CD4-positive, CD25-positive, alpha-beta regulatory T cell (primary cell): ENCODE measurements around the gene FAXC. TPM values are rescaled to one million over a fixed set of nuclear protein-coding genes. Genes with fewer than 3 reads are reported as not detected.

Experiments
- ATAC-seq, 2 donors: fragments of 150-1000 bp; cut with Tn5 transposase; one replicate each; pipeline ENCODE4 v1.10.0; 2021; ENCODE audit warnings: low read depth in 2 of 2, moderate number of reproducible peaks in 2 of 2, moderate library complexity in 1 of 2
- DNase-seq, 3 donors: peaks; one replicate each; pipeline versions ENCODE4 v3.0.0 to v3.0.0-alpha.2; 2012 to 2022; ENCODE audit warnings: mixed read lengths in 1 of 3
- H3K27ac ChIP-seq: one replicate; pipeline ENCODE4 v1.7.0; 2013; ENCODE audit warnings: mild to moderate bottlenecking, low read length; ENCODE audit not compliant: insufficient read depth, poor library complexity, severe bottlenecking
- H3K27me3 ChIP-seq: one replicate; pipeline ENCODE4 v1.7.0; 2013; ENCODE audit warnings: low read length; ENCODE audit not compliant: control insufficient read depth, insufficient read depth
- H3K36me3 ChIP-seq: one replicate; pipeline ENCODE4 v1.7.0; 2013; ENCODE audit warnings: mild to moderate bottlenecking, low read length, moderate library complexity; ENCODE audit not compliant: control insufficient read depth, insufficient read depth
- H3K4me1 ChIP-seq: 2 replicates; pipeline ENCODE4 v1.7.0; 2013; ENCODE audit warnings: mild to moderate bottlenecking, low read length; ENCODE audit not compliant: insufficient read depth, control insufficient read depth, poor library complexity, severe bottlenecking
- H3K4me3 ChIP-seq: one replicate; pipeline ENCODE4 v1.7.0; 2013; ENCODE audit warnings: low read depth, mild to moderate bottlenecking, low read length, moderate library complexity
- H3K9me3 ChIP-seq, 2 experiments: 1 replicate in 1 of 2; 2 replicates in 1 of 2; pipeline ENCODE4 v1.7.0; 2013; ENCODE audit warnings: low read length in 2 of 2, mild to moderate bottlenecking in 1 of 2, moderate library complexity in 1 of 2; ENCODE audit not compliant: control insufficient read depth in 2 of 2
- H3K27ac Mint-ChIP-seq, 3 donors: one replicate each; pipeline ENCODE4 v1.8.0; 2020 to 2022; ENCODE audit warnings: mild to moderate bottlenecking in 3 of 3, mixed read lengths in 3 of 3, moderate library complexity in 2 of 3
- H3K27me3 Mint-ChIP-seq: one replicate; pipeline ENCODE4 v1.8.0; 2022; ENCODE audit warnings: mild to moderate bottlenecking, mixed read lengths
- H3K36me3 Mint-ChIP-seq: one replicate; pipeline ENCODE4 v1.8.0; 2020; ENCODE audit warnings: mixed read lengths
- H3K4me1 Mint-ChIP-seq, 4 donors: one replicate each; pipeline ENCODE4 v1.8.0; 2020 to 2022; ENCODE audit warnings: mixed read lengths in 4 of 4, mild to moderate bottlenecking in 1 of 4
- H3K4me3 Mint-ChIP-seq, 4 donors: one replicate each; pipeline ENCODE4 v1.8.0; 2020 to 2022; ENCODE audit warnings: mild to moderate bottlenecking in 4 of 4, mixed read lengths in 4 of 4, moderate library complexity in 3 of 4
- H3K9me3 Mint-ChIP-seq, 7 donors: one replicate each; pipeline ENCODE4 v1.8.0; 2020 to 2022; ENCODE audit warnings: mixed read lengths in 7 of 7, mild to moderate bottlenecking in 3 of 7, moderate library complexity in 2 of 7
- polyA plus RNA-seq, 4 donors: library from polyadenylated mRNA; unstranded; fragments of 300-500 nt; fragmentation: Illumina TruSeq; gene quantifications; one replicate each; pipeline ENCODE4 v1.2.3, GENCODE V29; 2021
- total RNA-seq: library from RNA; stranded (reverse); gene quantifications from one replicate; pipeline ENCODE4 v1.2.3, GENCODE V29; 2022

The FAXC gene
- total and polyA plus RNA-seq, 5 donors from 2014 or later, result not detected

- H3K4me1 Mint-ChIP-seq, result no peaks in the 10 kb centered on the region
- peaks cover 5% of the 10 kb centered on the region for H3K27me3 Mint-ChIP-seq
- no peaks in the 10 kb centered on the region for H3K27me3 ChIP-seq
- DNase-seq (no peak), ATAC-seq (no peak)
- no peak overlapping the region for H3K27ac ChIP-seq
- H3K4me1 ChIP-seq, result no peaks in the 10 kb centered on the region
- H3K4me3 ChIP-seq, result no peak overlapping the region
- no peak overlapping the region for H3K4me3 Mint-ChIP-seq
- no peak overlapping the region for H3K27ac Mint-ChIP-seq
- peaks cover 0 to 5% (median 0%) of the 10 kb centered on the region in 7 donors for H3K9me3 Mint-ChIP-seq
- H3K9me3 ChIP-seq, result no peaks in the 10 kb centered on the region
- H3K36me3 ChIP-seq, result no peaks in the 10 kb centered on the region
- no peaks in the 10 kb centered on the region for H3K36me3 Mint-ChIP-seq
These were observed 116.3 kb downstream of the FAXC start for GRCh38 chr6:99233219-99233618.

- peaks cover 0 to 4% (median 2%) of the 10 kb centered on the region in 7 donors for H3K9me3 Mint-ChIP-seq
- no peaks in the 10 kb centered on the region for H3K4me1 Mint-ChIP-seq
- ATAC-seq, result no peak
- H3K36me3 Mint-ChIP-seq, result no peaks in the 10 kb centered on the region
- Histone ChIP-seq H3K4me1 (no peaks in the 10 kb centered on the region), H3K27ac (no peak overlapping the region), H3K27me3 (no peaks in the 10 kb centered on the region), H3K9me3 (peaks cover 0 to 2% of the 10 kb centered on the region in 2 experiments), H3K4me3 (no peak overlapping the region), H3K36me3 (no peaks in the 10 kb centered on the region)
- H3K27ac Mint-ChIP-seq, result no peak overlapping the region
- no peak for DNase-seq
- H3K27me3 Mint-ChIP-seq, result peaks cover 5% of the 10 kb centered on the region
- H3K4me3 Mint-ChIP-seq, result no peak overlapping the region
These were observed 117.4 kb downstream of the FAXC start for GRCh38 chr6:99232056-99232455.

GRCh38 chr6:99225172-99225571 is 124.3 kb downstream of the FAXC start:
- Histone ChIP-seq H3K27ac (no peak overlapping the region), H3K27me3 (no peaks in the 10 kb centered on the region), H3K4me1 (no peaks in the 10 kb centered on the region), H3K36me3 (no peaks in the 10 kb centered on the region), H3K9me3 (peaks cover 0 to 2% of the 10 kb centered on the region in 2 experiments), H3K4me3 (no peak overlapping the region)
- no peak overlapping the region for H3K27ac Mint-ChIP-seq
- no peaks in the 10 kb centered on the region for H3K4me1 Mint-ChIP-seq
- no peaks in the 10 kb centered on the region for H3K27me3 Mint-ChIP-seq
- no peaks in the 10 kb centered on the region for H3K36me3 Mint-ChIP-seq
- no peak for DNase-seq
- no peak overlapping the region for H3K4me3 Mint-ChIP-seq
- peaks cover 0 to 3% (median 2%) of the 10 kb centered on the region in 7 donors for H3K9me3 Mint-ChIP-seq
- ATAC-seq, result no peak

Other genes starting within 250 kb of the FAXC start
- gene COQ3, start 44.5 kb upstream of the FAXC start, total RNA-seq, result 1.4 TPM
- 1 to 10 TPM; 6.2 to 8.0 (median 6.9) TPM for gene COQ3, start 44.5 kb upstream of the FAXC start, polyA plus RNA-seq
- gene PNISR, start 75.6 kb upstream of the FAXC start, total RNA-seq, result 301 TPM
- 10 to 100 TPM; 55.4 to 79.2 (median 69.2) TPM for gene PNISR, start 75.6 kb upstream of the FAXC start, polyA plus RNA-seq
- 6.0 TPM for gene USP45, start 165.7 kb upstream of the FAXC start, total RNA-seq
- 1 to 10 TPM; 2.6 to 4.5 (median 3.3) TPM for gene USP45, start 165.7 kb upstream of the FAXC start, polyA plus RNA-seq
- 32.3 TPM for gene CCNC, start 219.0 kb upstream of the FAXC start, total RNA-seq
- 10 to 100 TPM; 37.8 to 48.6 (median 47.3) TPM for gene CCNC, start 219.0 kb upstream of the FAXC start, polyA plus RNA-seq